ENCODE data around the gene REEP6.
"Not testable (repeated sequence)": the region's sequence is repeated elsewhere in the genome, so short reads cannot be mapped to it uniquely, and the experiment has no call there.

Gene REEP6

GRCh38 chr19:1526066-1526778, 35.2 kb downstream of the REEP6 start:
- DNase-seq, result no peak

GRCh38 chr19:1526979-1527649, 36.1 kb downstream of the REEP6 start:
- DNase-seq, result no peak

- no peak for DNase-seq
These were observed 36.8 kb downstream of the REEP6 start for GRCh38 chr19:1527650-1528309.

GRCh38 chr19:1528596-1529429, 37.8 kb downstream of the REEP6 start:
- DNase-seq, result no peak

GRCh38 chr19:1529430-1529816, 38.4 kb downstream of the REEP6 start:
- DNase-seq, result no peak

GRCh38 chr19:1530856-1531255, 39.9 kb downstream of the REEP6 start:
- not testable (repeated sequence) for DNase-seq

- DNase-seq, result no peak
These were observed 40.6 kb downstream of the REEP6 start for GRCh38 chr19:1531587-1531986.

GRCh38 chr19:1532003-1532402, 41.0 kb downstream of the REEP6 start:
- DNase-seq, result no peak

GRCh38 chr19:1533510-1534150, 42.6 kb downstream of the REEP6 start:
- DNase-seq, result no peak

GRCh38 chr19:1534972-1535371, 44.0 kb downstream of the REEP6 start:
- DNase-seq, result no peak

GRCh38 chr19:1535699-1536098, 44.7 kb downstream of the REEP6 start:
- DNase-seq, result not testable (repeated sequence)

GRCh38 chr19:1538978-1539377, 48.0 kb downstream of the REEP6 start:
- DNase-seq, result no peak

- DNase-seq, result not testable (repeated sequence)
These were observed 48.8 kb downstream of the REEP6 start for GRCh38 chr19:1539749-1540148.

GRCh38 chr19:1540365-1540925, 49.5 kb downstream of the REEP6 start:
- DNase-seq, result no peak

All from activated CD8-positive, alpha-beta memory T cell treated with anti-CD3 and anti-CD28 coated beads, Interleukin-2, amount 50 U/mL, for 48 hours (primary cell).